Measurements from ENCODE around the gene LYAR. TPM values are rescaled to one million over a fixed set of nuclear protein-coding genes. Genes with fewer than 3 reads are reported as not detected.

LYAR gene
- total and polyA plus RNA-seq, 2 of the 13 experiments (the other 11 are each of a cell fraction or from before 2014, with no cell fraction given), result 7.8 to 94.2 TPM

DNA sequence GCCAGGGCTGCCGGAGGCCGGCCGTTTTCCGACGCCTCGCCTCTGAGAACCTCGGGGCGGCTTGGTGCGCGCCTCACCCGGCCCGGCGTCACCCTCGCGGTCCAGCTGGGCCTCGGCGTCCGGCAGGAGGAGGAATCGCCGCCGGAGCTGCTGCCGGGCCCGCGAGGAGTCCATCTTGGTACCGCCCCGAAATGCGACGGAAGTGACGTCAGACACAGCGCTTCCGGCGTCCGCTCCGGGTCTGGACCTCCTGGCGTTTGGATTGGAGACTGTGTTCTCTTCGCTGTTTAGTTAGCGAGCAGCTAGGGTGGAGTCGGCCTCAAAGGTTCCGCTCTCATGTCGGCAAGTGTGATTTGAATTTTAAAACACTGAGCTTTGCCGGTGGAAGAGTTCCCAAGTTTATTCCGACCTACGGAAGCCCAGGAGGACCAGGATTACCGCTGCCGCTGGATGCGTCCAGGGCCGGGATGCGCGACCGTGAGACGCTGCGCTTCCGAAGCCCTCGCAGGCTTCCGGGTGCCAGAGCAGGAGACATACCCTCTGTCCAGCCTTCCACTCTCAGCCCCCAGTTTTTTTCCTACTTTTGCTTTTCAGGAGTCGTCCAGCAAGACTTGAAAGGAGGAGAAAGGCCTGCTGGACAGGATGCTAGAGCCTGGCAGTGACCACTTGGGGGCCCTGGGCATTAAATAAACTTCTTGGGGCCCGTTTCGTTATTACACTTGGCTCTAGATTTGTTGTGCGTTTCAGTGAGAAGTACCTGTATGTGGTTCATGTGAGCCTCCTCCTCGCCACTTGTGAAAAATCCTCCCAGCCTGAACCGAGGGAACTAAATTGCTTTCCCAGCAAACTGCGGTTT lies 41.7 kb downstream of the LYAR start, which contains the start of gene TMEM128 (continued):
- TF ChIP-seq FOXC1 (CRISPR knock-in tag; IDR thresholded peaks at IDR 0.05; ENCODE audit: borderline replicate concordance), result no peak; the same call in 1 of the 2 replicates
- TF ChIP-seq THYN1 (CRISPR knock-in tag; IDR thresholded peaks at IDR 0.05; ENCODE audit: borderline replicate concordance, low read depth), result no peak
- no peak for TF ChIP-seq ZNF367 (CRISPR knock-in tag; IDR thresholded peaks at IDR 0.05; ENCODE audit: borderline replicate concordance)
- peak; percentile 44; the same call in 1 of the 2 replicates for TF ChIP-seq TGIF2 (CRISPR knock-in tag; IDR thresholded peaks at IDR 0.05)
- TF ChIP-seq ZNF891 (CRISPR knock-in tag; IDR thresholded peaks at IDR 0.05), result 0 out of 2 replicates have a peak, but pooled peaks have one; percentile 42
- TF ChIP-seq, protein P1, sequence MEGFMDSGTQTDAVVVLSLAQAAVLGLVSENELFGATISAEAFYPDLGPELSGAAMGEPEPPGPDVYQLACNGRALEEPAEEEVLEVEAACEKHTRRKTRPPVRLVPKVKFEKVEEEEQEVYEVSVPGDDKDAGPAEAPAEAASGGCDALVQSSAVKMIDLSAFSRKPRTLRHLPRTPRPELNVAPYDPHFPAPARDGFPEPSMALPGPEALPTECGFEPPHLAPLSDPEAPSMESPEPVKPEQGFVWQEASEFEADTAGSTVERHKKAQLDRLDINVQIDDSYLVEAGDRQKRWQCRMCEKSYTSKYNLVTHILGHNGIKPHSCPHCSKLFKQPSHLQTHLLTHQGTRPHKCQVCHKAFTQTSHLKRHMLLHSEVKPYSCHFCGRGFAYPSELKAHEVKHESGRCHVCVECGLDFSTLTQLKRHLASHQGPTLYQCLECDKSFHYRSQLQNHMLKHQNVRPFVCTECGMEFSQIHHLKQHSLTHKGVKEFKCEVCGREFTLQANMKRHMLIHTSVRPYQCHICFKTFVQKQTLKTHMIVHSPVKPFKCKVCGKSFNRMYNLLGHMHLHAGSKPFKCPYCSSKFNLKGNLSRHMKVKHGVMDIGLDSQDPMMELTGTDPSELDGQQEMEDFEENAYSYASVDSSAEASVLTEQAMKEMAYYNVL (CRISPR knock-in tag; IDR thresholded peaks at IDR 0.05; ENCODE audit: borderline replicate concordance), result peak; percentile 45; the same call in 1 of the 2 replicates
- TF ChIP-seq ZNF629 (CRISPR knock-in tag; conservative IDR thresholded peaks at IDR 0.05), result no peak
- no peak for TF ChIP-seq STAG1 (CRISPR knock-in tag; IDR thresholded peaks at IDR 0.05)
- TF ChIP-seq MLLT10 (CRISPR knock-in tag; IDR thresholded peaks at IDR 0.05), result no peak
- TF ChIP-seq ARID2 (CRISPR knock-in tag; IDR thresholded peaks at IDR 0.05; ENCODE audit: borderline replicate concordance), result no peak
- TF ChIP-seq ZNF879 (CRISPR knock-in tag; IDR thresholded peaks at IDR 0.05), result peak; percentile 80; the same call in 1 of the 2 replicates
- no peak for TF ChIP-seq ZNF382 (CRISPR knock-in tag; IDR thresholded peaks at IDR 0.05; ENCODE audit: borderline replicate concordance)
- TF ChIP-seq, protein P2, sequence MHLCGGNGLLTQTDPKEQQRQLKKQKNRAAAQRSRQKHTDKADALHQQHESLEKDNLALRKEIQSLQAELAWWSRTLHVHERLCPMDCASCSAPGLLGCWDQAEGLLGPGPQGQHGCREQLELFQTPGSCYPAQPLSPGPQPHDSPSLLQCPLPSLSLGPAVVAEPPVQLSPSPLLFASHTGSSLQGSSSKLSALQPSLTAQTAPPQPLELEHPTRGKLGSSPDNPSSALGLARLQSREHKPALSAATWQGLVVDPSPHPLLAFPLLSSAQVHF (CRISPR knock-in tag; IDR thresholded peaks at IDR 0.05), result peak; percentile 75; the same call in 1 of the 2 replicates
- TF ChIP-seq SMAD1 (CRISPR knock-in tag; IDR thresholded peaks at IDR 0.05; ENCODE audit: borderline replicate concordance, low read depth), result no peak
- TF ChIP-seq, protein P3, sequence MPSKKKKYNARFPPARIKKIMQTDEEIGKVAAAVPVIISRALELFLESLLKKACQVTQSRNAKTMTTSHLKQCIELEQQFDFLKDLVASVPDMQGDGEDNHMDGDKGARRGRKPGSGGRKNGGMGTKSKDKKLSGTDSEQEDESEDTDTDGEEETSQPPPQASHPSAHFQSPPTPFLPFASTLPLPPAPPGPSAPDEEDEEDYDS (CRISPR knock-in tag; IDR thresholded peaks at IDR 0.05), result peak; percentile 81
- TF ChIP-seq BHLHE40 (IDR thresholded peaks at IDR 0.05; ENCODE audit: low read length), result no peak
- TF ChIP-seq ZNF878 (CRISPR knock-in tag; IDR thresholded peaks at IDR 0.05), result no peak
- TF ChIP-seq EP300 (IDR thresholded peaks at IDR 0.05; ENCODE audit: low read depth in 2 of 2, low read length in 2 of 2), result no peak
- TF ChIP-seq EP300 (CRISPR knock-in tag; IDR thresholded peaks at IDR 0.05; ENCODE audit: borderline replicate concordance), result 0 out of 2 replicates have a peak, but pooled peaks have one; percentile 40
- TF ChIP-seq KAT8 (CRISPR knock-in tag; IDR thresholded peaks at IDR 0.05), result peak; percentile 99
- TF ChIP-seq ZNF747 (CRISPR knock-in tag; IDR thresholded peaks at IDR 0.05; ENCODE audit: borderline replicate concordance), result no peak
- TF ChIP-seq, protein P4, sequence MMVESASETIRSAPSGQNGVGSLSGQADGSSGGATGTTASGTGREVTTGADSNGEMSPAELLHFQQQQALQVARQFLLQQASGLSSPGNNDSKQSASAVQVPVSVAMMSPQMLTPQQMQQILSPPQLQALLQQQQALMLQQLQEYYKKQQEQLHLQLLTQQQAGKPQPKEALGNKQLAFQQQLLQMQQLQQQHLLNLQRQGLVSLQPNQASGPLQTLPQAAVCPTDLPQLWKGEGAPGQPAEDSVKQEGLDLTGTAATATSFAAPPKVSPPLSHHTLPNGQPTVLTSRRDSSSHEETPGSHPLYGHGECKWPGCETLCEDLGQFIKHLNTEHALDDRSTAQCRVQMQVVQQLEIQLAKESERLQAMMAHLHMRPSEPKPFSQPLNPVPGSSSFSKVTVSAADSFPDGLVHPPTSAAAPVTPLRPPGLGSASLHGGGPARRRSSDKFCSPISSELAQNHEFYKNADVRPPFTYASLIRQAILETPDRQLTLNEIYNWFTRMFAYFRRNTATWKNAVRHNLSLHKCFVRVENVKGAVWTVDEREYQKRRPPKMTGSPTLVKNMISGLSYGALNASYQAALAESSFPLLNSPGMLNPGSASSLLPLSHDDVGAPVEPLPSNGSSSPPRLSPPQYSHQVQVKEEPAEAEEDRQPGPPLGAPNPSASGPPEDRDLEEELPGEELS (CRISPR knock-in tag; IDR thresholded peaks at IDR 0.05), result 0 out of 2 replicates have a peak, but pooled peaks have one; percentile 32
- no peak for TF ChIP-seq ZFP36L1 (CRISPR knock-in tag; IDR thresholded peaks at IDR 0.05)
- no peak for TF ChIP-seq TOE1 (CRISPR knock-in tag; IDR thresholded peaks at IDR 0.05)

All from HepG2 (cell line).